ENCODE results near the gene GTF3C6. TPM values are rescaled to one million over a fixed set of nuclear protein-coding genes. Genes with fewer than 3 reads are reported as not detected.
"Not testable (repeated sequence)": the region's sequence is repeated elsewhere in the genome, so short reads cannot be mapped to it uniquely, and the experiment has no call there.

The GTF3C6 gene
- total RNA-seq, 3 donors from 2014 or later, result 26.6 to 29.6 (median 28.5) TPM

- Histone ChIP-seq H3K27me3 (no peaks in the 10 kb centered on the region), H3K9me3 (no peaks in the 10 kb centered on the region), H3K27ac (no peak overlapping the region), H3K4me3 (no peak overlapping the region), H3K36me3 (no peaks in the 10 kb centered on the region), H3K4me1 (no peaks in the 10 kb centered on the region)
- TF ChIP-seq POLR2AphosphoS5 (IDR thresholded peaks at IDR 0.05), result no peak
- TF ChIP-seq CTCF (IDR thresholded peaks at IDR 0.05), result no peak
- no peak for TF ChIP-seq POLR2A (IDR thresholded peaks at IDR 0.05)
- intact Hi-C loops (cut with DNase I; ENCODE audit: low total_unique reads), result no loop called here
- DNase-seq (ENCODE audit: low spot score in 2 of 2), result no peak
Measured at GRCh38 chr6:111002350-111002749, 43.8 kb downstream of the GTF3C6 start.

GRCh38 chr6:111011360-111012142 is 53.0 kb downstream of the GTF3C6 start:
- DNase-seq (ENCODE audit: low spot score in 2 of 2), result no peak
- peak in 2 of 3 donors; percentile 47 to 52 for TF ChIP-seq CTCF (IDR thresholded peaks at IDR 0.05)
- no peak for TF ChIP-seq POLR2A (IDR thresholded peaks at IDR 0.05)
- intact Hi-C loops (cut with DNase I; ENCODE audit: low total_unique reads), result no loop called here
- Histone ChIP-seq H3K9me3 (no peaks in the 10 kb centered on the region), H3K27ac (no peak overlapping the region), H3K36me3 (no peaks in the 10 kb centered on the region), H3K4me3 (no peak overlapping the region), H3K4me1 (no peaks in the 10 kb centered on the region), H3K27me3 (no peaks in the 10 kb centered on the region)

GRCh38 chr6:111012143-111012452 is 53.6 kb downstream of the GTF3C6 start:
- H3K9me3 ChIP-seq, result no peaks in the 10 kb centered on the region
- no peak overlapping the region for H3K4me3 ChIP-seq
- no peak for TF ChIP-seq POLR2A (IDR thresholded peaks at IDR 0.05)
- no peak for TF ChIP-seq CTCF (IDR thresholded peaks at IDR 0.05)
- TF ChIP-seq POLR2AphosphoS5 (IDR thresholded peaks at IDR 0.05), result no peak
- intact Hi-C loops (cut with DNase I; ENCODE audit: low total_unique reads), result no loop called here
- H3K27ac ChIP-seq, result no peak overlapping the region
- DNase-seq (ENCODE audit: low spot score in 2 of 2), result no peak
- H3K4me1 ChIP-seq, result no peaks in the 10 kb centered on the region
- no peaks in the 10 kb centered on the region for H3K36me3 ChIP-seq
- no peaks in the 10 kb centered on the region for H3K27me3 ChIP-seq

- intact Hi-C loops (cut with DNase I; ENCODE audit: low total_unique reads); H3K27ac ChIP-seq; H3K36me3 ChIP-seq; H3K9me3 ChIP-seq; H3K4me3 ChIP-seq; DNase-seq (ENCODE audit: low spot score in 2 of 2); H3K27me3 ChIP-seq; H3K4me1 ChIP-seq: not testable (repeated sequence)
Measured at GRCh38 chr6:111012520-111012919, 54.0 kb downstream of the GTF3C6 start.

GRCh38 chr6:111013144-111013915 is 54.8 kb downstream of the GTF3C6 start:
- intact Hi-C loops (cut with DNase I; ENCODE audit: low total_unique reads), result no loop called here
- TF ChIP-seq POLR2AphosphoS5 (IDR thresholded peaks at IDR 0.05) (no peak), POLR2A (IDR thresholded peaks at IDR 0.05) (no peak), CTCF (IDR thresholded peaks at IDR 0.05) (no peak)
- no peaks in the 10 kb centered on the region for H3K4me1 ChIP-seq
- no peak for DNase-seq (ENCODE audit: low spot score in 2 of 2)
- no peak overlapping the region for H3K27ac ChIP-seq
- no peaks in the 10 kb centered on the region for H3K27me3 ChIP-seq
- no peaks in the 10 kb centered on the region for H3K9me3 ChIP-seq
- H3K36me3 ChIP-seq, result no peaks in the 10 kb centered on the region
- H3K4me3 ChIP-seq, result no peak overlapping the region

All from breast epithelium (tissue), 4 donors.